ENCODE results near the gene ITPKB.

- TF ChIP-seq TAF1 (IDR thresholded peaks at IDR 0.05; ENCODE audit: low read depth, low read length) = no peak
- no peak for TF ChIP-seq POLR2AphosphoS5 (IDR thresholded peaks at IDR 0.05; ENCODE audit: low read depth, low read length)
- TF ChIP-seq SPI1 (IDR thresholded peaks at IDR 0.05; ENCODE audit: low read depth, low read length) = no peak
Observed at GRCh38 chr1:226709953-226710352, 29.1 kb downstream of the ITPKB start.

Data from GM12891 (cell line).